ENCODE results near the gene SH3TC1.

SH3TC1 gene

GRCh38 chr4:8244001-8244757, 45.1 kb downstream of the SH3TC1 start:
- no peak for TF ChIP-seq CTCF (IDR thresholded peaks at IDR 0.05; ENCODE audit: insufficient read depth, low read depth, low read length, missing control alignments)
- no peak for DNase-seq (ENCODE audit: low read depth)
- H3K4me3 ChIP-seq (ENCODE audit: low read length): no peak overlapping the region

- no peak for TF ChIP-seq CTCF (IDR thresholded peaks at IDR 0.05; ENCODE audit: insufficient read depth, low read depth, low read length, missing control alignments)
- DNase-seq (ENCODE audit: low read depth): no peak
- no peak overlapping the region for H3K4me3 ChIP-seq (ENCODE audit: low read length)
These were observed 45.9 kb downstream of the SH3TC1 start for GRCh38 chr4:8244931-8245460.

- H3K4me3 ChIP-seq (ENCODE audit: low read length): no peak overlapping the region
- TF ChIP-seq CTCF (IDR thresholded peaks at IDR 0.05; ENCODE audit: insufficient read depth, low read depth, low read length, missing control alignments): no peak
- DNase-seq (ENCODE audit: low read depth): no peak
These were observed 47.1 kb downstream of the SH3TC1 start for GRCh38 chr4:8245884-8246833.

GRCh38 chr4:8247047-8247930, 48.2 kb downstream of the SH3TC1 start:
- no peak for TF ChIP-seq CTCF (IDR thresholded peaks at IDR 0.05; ENCODE audit: insufficient read depth, low read depth, low read length, missing control alignments)
- H3K4me3 ChIP-seq (ENCODE audit: low read length): no peak overlapping the region
- DNase-seq (ENCODE audit: low read depth): no peak

- DNase-seq (ENCODE audit: low read depth): peak; percentile 35
These were observed 49.0 kb downstream of the SH3TC1 start for GRCh38 chr4:8248091-8248490.

More at GRCh38 chr4:8248091-8248490, 49.0 kb downstream of the SH3TC1 start:
- no peak overlapping the region for H3K4me3 ChIP-seq (ENCODE audit: low read length)
- TF ChIP-seq CTCF (IDR thresholded peaks at IDR 0.05; ENCODE audit: insufficient read depth, low read depth, low read length, missing control alignments): no peak

Measured in epithelial cell of esophagus (primary cell).